AG09319 (cell line): Measurements from ENCODE around the gene PDIK1L.
A peak's percentile ranks its signal among the peaks of the same experiment; 100 is the strongest.

Experiments used
- DNase-seq: peaks from one replicate; pipeline ENCODE4 v3.0.0-alpha.2; 2010; ENCODE audit warnings: low read depth; ENCODE audit errors: extremely low read depth
- CTCF ChIP-seq: IDR thresholded peaks from 2 replicates; pipeline ENCODE4 v1.5.1; 2011; ENCODE audit warnings: low read depth, mild to moderate bottlenecking, inconsistent platforms, low read length, moderate library complexity

Gene PDIK1L

GRCh38 chr1:26132834-26133167 lies 21.2 kb downstream of the PDIK1L start:
- no peak for DNase-seq
- TF ChIP-seq CTCF, result no peak

- no peak for DNase-seq
- TF ChIP-seq CTCF, result no peak
Measured at GRCh38 chr1:26134466-26134865, 22.8 kb downstream of the PDIK1L start.

- DNase-seq, result no peak
- no peak for TF ChIP-seq CTCF
Measured at GRCh38 chr1:26138974-26139558, 27.4 kb downstream of the PDIK1L start.

- TF ChIP-seq CTCF, result no peak
- DNase-seq, result no peak
Measured at GRCh38 chr1:26142159-26142558, 30.5 kb downstream of the PDIK1L start.

GRCh38 chr1:26145041-26145959 lies 33.7 kb downstream of the PDIK1L start:
- peak; percentile 56 for DNase-seq
- TF ChIP-seq CTCF, result peak; percentile 72

GRCh38 chr1:26145960-26146294 lies 34.3 kb downstream of the PDIK1L start:
- no peak for DNase-seq
- no peak for TF ChIP-seq CTCF

- no peak for TF ChIP-seq CTCF
- no peak for DNase-seq
Measured at GRCh38 chr1:26148887-26149286, 37.3 kb downstream of the PDIK1L start.
